Peyer's patch (tissue), 4 donors: ENCODE measurements around the gene CACNA1B. TPM values are rescaled to one million over a fixed set of nuclear protein-coding genes. Genes with fewer than 3 reads are reported as not detected.
"Not testable (repeated sequence)": the region's sequence is repeated elsewhere in the genome, so short reads cannot be mapped to it uniquely, and the experiment has no call there.

Experiments used
- DNase-seq, 3 donors: peaks; one replicate each; pipeline ENCODE4 v3.0.0-alpha.2; 2017 to 2019
- H3K27ac ChIP-seq, 4 donors: fragments of 200-600 bp; sonication (generic); one replicate each; pipeline ENCODE4 v1.5.1; 2016 to 2019
- H3K27me3 ChIP-seq, 2 donors: fragments of 200-600 bp; sonication (generic); one replicate each; pipeline ENCODE4 v1.5.1; 2019
- H3K36me3 ChIP-seq, 3 donors: fragments of 200-600 bp; sonication (generic); one replicate each; pipeline ENCODE4 v1.5.1; 2016 to 2019
- H3K4me1 ChIP-seq, 4 donors: fragments of 200-600 bp; sonication (generic); one replicate each; pipeline ENCODE4 v1.5.1; 2016 to 2019
- H3K4me3 ChIP-seq, 4 donors: fragments of 200-600 bp; sonication (generic); 1 replicate in 3 of 4; 2 replicates in 1 of 4; pipeline ENCODE4 v1.5.1; 2016 to 2019; ENCODE audit warnings: mild to moderate bottlenecking in 1 of 4
- H3K9me3 ChIP-seq, 4 donors: fragments of 200-600 bp; sonication (generic); one replicate each; pipeline ENCODE4 v1.5.1; 2016 to 2019; ENCODE audit warnings: mild to moderate bottlenecking in 1 of 4
- POLR2A ChIP-seq, 2 donors: fragments of 450-650 bp; IDR thresholded peaks; one replicate each; pipeline ENCODE4 v1.5.1; 2017; ENCODE audit warnings: antibody characterized with exemption in 2 of 2, mild to moderate bottlenecking in 2 of 2, moderate library complexity in 2 of 2
- total RNA-seq, 4 donors: library from RNA; depleted of rRNA; stranded (reverse); fragments of >200 nt; gene quantifications; one replicate each; pipeline ENCODE4 v1.1.0, GENCODE V29; 2016
- TF ChIP-seq, protein P1 (sequence below), 6 experiments: fragments of 450-650 bp in 4 of 6; fragments of 200-600 bp in 2 of 6; sonication (generic) in 1 of 6; IDR thresholded peaks; one replicate each; pipeline ENCODE4 v1.5.1; 2017 to 2019; ENCODE audit warnings: antibody characterized with exemption in 6 of 6, mild to moderate bottlenecking in 3 of 6, moderate library complexity in 1 of 6

Gene CACNA1B
- total RNA-seq, 4 donors from 2014 or later = 0.13 to 0.83 (median 0.38) TPM; not detected in 1

DNA sequence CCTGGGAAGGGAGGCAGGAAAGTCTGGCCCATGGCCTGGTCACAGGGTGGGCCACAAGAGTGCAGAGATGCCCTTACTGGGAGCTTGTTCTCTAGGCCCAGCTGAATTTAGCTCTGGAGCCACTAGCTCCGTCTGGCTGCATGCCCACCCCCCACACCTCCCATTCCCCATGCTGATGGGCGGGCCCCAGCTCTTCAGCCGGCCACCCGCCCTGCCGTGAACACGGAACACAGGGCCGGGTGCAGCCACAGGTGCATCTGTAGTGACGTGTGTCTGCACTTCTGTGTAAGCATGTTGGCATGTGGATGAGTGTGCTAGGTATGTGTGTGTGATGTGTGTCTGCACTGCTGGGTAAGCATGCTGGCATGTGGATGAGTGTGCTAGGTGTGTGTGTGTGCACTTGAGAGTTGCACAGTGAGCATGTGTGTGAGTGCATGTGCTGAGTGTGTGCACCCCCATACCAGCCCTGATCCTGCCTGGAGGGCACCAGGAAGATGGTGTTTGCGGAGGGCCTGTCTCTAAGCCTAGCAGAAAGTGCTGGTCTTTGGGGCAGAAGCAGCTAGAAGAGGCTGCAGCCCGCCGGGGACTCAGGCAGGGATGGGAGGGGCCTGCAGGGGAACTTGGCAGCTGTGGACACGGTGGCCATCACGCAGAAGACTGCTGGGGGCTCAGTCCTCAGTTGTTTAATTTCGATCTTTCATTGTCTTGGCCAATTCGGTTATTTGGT, 136.4 kb downstream of the CACNA1B start:
- Histone ChIP-seq H3K27ac (no peak overlapping the region), H3K36me3 (no peaks in the 10 kb centered on the region), H3K27me3 (no peaks in the 10 kb centered on the region), H3K9me3 (no peaks in the 10 kb centered on the region), H3K4me1 (no peaks in the 10 kb centered on the region), H3K4me3 (no peak overlapping the region)
- DNase-seq = peak in 1 of 3 donors; percentile 37
- no peak for TF ChIP-seq POLR2A (IDR thresholded peaks at IDR 0.05)
- TF ChIP-seq, protein P1, sequence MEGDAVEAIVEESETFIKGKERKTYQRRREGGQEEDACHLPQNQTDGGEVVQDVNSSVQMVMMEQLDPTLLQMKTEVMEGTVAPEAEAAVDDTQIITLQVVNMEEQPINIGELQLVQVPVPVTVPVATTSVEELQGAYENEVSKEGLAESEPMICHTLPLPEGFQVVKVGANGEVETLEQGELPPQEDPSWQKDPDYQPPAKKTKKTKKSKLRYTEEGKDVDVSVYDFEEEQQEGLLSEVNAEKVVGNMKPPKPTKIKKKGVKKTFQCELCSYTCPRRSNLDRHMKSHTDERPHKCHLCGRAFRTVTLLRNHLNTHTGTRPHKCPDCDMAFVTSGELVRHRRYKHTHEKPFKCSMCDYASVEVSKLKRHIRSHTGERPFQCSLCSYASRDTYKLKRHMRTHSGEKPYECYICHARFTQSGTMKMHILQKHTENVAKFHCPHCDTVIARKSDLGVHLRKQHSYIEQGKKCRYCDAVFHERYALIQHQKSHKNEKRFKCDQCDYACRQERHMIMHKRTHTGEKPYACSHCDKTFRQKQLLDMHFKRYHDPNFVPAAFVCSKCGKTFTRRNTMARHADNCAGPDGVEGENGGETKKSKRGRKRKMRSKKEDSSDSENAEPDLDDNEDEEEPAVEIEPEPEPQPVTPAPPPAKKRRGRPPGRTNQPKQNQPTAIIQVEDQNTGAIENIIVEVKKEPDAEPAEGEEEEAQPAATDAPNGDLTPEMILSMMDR (IDR thresholded peaks at IDR 0.05) = no peak

DNA sequence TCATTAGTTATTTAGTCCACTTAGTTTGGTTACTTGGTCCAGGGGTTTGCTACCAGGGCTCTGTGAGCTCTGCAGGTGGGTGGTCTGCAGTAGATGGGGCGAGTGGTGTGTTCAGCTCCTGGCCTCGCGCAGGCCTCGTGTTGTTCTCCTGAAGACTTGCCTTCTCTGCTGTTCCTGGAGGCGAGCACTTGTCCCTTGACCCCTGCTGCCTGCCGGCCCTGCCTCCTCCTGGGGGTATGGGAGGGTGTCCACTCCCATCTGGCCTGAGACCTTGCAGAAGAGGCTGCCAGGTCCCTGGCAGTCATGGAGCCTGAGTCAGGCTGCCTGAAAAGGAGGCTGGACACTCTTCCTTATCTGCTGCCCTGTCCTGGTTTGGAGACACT, 137.0 kb downstream of the CACNA1B start:
- Histone ChIP-seq H3K9me3 (no peaks in the 10 kb centered on the region), H3K27ac (no peak overlapping the region), H3K4me3 (no peak overlapping the region), H3K27me3 (no peaks in the 10 kb centered on the region), H3K36me3 (no peaks in the 10 kb centered on the region), H3K4me1 (no peaks in the 10 kb centered on the region)
- TF ChIP-seq, protein P1 (IDR thresholded peaks at IDR 0.05) = no peak
- no peak for TF ChIP-seq POLR2A (IDR thresholded peaks at IDR 0.05)
- peak in 1 of 3 donors; percentile 42 for DNase-seq

DNA sequence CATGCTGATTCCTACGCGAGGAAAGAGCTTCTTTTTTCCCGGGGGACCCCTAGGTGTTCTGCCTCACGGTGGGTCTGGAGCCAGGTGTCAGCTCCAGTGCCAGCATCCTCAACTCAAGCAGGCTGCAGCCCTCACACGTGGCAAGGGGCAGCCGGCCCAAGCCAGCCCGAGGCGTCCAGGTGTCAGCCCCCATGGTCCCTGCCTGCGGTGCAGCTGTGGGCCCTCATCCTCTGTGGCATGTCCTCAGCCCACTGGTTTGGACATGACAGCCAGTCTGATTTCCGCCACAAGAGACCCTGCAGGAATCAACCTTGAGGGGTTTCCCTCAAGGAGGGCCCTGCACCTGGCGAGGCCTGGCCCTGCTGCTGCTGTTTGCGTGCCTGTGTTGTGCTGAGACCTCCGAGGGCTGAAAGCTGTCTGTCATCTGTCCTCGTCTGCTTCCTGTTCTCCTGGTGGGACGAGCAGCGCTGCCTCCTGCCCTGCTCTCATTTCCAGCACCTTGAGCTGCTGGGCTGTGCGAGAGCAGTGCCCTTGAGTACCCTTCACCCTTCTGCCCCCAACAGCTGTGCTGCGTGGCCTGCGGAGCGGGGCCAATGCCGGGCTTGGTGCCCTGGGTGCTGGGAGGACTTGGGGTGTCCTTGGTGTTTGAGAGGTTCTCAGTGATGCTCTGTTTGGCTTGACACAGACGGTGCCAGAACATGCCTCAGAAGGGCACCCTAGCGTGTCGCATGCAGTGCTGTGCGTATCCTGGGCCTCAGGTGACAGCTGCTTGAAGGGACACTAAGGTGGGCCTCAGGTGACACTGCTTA, 137.6 kb downstream of the CACNA1B start:
- TF ChIP-seq POLR2A (IDR thresholded peaks at IDR 0.05) = no peak
- TF ChIP-seq, protein P1 (IDR thresholded peaks at IDR 0.05) = no peak
- Histone ChIP-seq H3K36me3 (no peaks in the 10 kb centered on the region), H3K4me3 (no peak overlapping the region), H3K4me1 (no peaks in the 10 kb centered on the region), H3K27ac (no peak overlapping the region), H3K27me3 (no peaks in the 10 kb centered on the region), H3K9me3 (no peaks in the 10 kb centered on the region)
- DNase-seq = no peak

DNA sequence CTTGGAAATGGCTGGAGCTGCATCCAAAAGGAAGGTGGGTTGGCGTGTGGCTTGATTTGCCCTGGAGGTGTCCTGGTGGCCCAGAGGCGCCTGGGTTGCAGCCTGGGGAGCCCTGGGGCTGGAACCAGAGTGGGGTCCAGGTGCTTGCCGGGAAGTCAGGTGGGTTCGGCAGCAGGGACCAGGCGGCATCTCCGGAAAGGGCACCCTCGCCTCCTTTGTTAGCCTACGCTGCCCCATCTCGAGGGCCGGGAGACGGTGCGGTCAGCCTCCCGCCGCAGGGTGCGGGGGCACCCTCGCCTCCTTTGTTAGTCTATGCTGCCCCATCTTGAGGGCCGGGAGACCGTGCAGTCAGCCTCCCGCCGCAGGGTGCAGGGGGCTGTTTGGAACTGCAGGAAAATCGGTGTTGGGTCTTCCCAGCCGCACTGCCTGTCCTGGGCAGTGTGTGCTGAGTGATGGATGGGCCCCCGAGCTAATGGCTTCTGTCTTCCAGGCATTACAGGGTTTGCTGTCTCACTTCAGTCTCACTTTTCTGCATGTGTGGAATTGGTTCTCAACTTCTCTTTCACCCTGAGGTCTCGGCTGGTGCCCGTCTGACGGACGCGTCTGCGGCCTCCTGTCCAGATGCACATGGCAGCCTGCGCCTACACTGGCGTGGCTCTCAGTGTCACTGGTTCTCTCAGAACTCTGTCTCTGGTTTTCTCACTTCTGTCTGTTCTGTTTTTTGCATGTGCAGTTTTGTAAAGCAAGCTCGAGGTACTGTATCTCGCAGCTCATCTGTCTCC, 139.0 kb downstream of the CACNA1B start:
- H3K9me3 ChIP-seq = no peaks in the 10 kb centered on the region
- H3K36me3 ChIP-seq = no peaks in the 10 kb centered on the region
- H3K4me3 ChIP-seq = no peak overlapping the region
- no peak for TF ChIP-seq POLR2A (IDR thresholded peaks at IDR 0.05)
- TF ChIP-seq, protein P1 (IDR thresholded peaks at IDR 0.05) = no peak
- H3K4me1 ChIP-seq = no peaks in the 10 kb centered on the region
- peak in 1 of 3 donors; percentile 9 for DNase-seq
- no peaks in the 10 kb centered on the region for H3K27me3 ChIP-seq
- no peak overlapping the region for H3K27ac ChIP-seq

DNA sequence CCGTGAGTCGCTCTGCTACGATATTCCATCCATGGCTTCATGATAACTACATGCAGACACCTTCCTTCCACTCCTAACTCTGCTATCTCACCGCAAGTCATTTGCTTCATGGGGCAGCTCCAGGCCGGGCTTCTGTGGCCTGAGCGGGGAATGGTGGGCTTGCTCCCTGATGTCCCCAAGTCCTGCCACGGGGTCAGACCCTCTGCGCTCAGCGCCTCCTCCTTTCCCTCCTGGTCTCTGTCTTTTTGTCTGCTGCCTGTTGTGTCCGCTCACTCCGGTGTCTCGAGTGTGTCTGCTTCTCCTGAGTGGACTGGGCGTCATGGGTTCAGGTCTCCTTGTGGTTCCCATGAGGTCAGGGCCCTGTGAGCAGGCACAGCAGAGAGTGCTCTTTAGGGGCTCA, 139.6 kb downstream of the CACNA1B start:
- Histone ChIP-seq H3K4me1 (no peaks in the 10 kb centered on the region), H3K36me3 (no peaks in the 10 kb centered on the region), H3K9me3 (no peaks in the 10 kb centered on the region), H3K27me3 (peaks cover 0 to 2% of the 10 kb centered on the region in 2 donors), H3K4me3 (no peak overlapping the region), H3K27ac (no peak overlapping the region)
- TF ChIP-seq, protein P1 (IDR thresholded peaks at IDR 0.05) = no peak
- TF ChIP-seq POLR2A (IDR thresholded peaks at IDR 0.05) = no peak
- no peak for DNase-seq

DNA sequence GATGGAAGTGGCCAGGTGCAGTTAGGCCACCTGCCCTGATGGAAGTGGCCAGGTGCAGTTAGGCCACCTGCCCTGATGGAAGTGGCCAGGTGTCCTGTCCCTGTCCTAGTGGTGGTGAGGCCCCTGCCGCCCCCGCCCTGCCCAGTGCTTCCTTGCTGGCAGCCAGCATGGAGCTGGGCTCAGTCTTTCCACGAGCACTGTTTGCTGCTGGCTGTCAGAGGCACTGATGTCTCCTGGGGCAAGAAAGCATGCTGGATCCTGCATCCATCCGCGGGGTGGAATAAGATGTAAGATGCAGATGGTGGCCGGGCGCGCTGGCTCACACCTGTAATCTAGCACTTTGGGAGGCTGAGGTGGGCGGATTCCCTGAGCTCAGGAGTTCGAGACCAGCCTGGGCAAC, 141.9 kb downstream of the CACNA1B start:
- not testable (repeated sequence) for H3K27ac ChIP-seq, H3K9me3 ChIP-seq, H3K4me3 ChIP-seq, H3K36me3 ChIP-seq, H3K4me1 ChIP-seq
- H3K27me3 ChIP-seq = peaks cover 0 to 13% of the 10 kb centered on the region in 2 donors
- peak in 1 of 3 donors; percentile 8 for DNase-seq
